Aorta (tissue), 5 donors: ENCODE measurements around the gene SPEM1. TPM values are rescaled to one million over a fixed set of nuclear protein-coding genes. Genes with fewer than 3 reads are reported as not detected.
"Not testable (repeated sequence)": the region's sequence is repeated elsewhere in the genome, so short reads cannot be mapped to it uniquely, and the experiment has no call there.

ENCODE experiments used
- ATAC-seq: fragments of 200-7000 bp; cut with Tn5 transposase; one replicate; pipeline ENCODE4 v1.9.1; 2022; ENCODE audit warnings: moderate library complexity; ENCODE audit not compliant: low FRiP score
- DNase-seq, 2 donors: peaks; one replicate each; pipeline ENCODE4 v3.0.0-alpha.2; 2020
- H3K27ac ChIP-seq, 2 donors: one replicate each; pipeline ENCODE4 v1.5.1; 2013; ENCODE audit warnings: low read length in 2 of 2, mild to moderate bottlenecking in 2 of 2, moderate library complexity in 2 of 2, control low read depth in 1 of 2, inconsistent platforms in 1 of 2, low read depth in 1 of 2
- H3K27me3 ChIP-seq, 2 donors: one replicate each; pipeline ENCODE4 v1.6.1; 2013; ENCODE audit warnings: control low read depth in 1 of 2, low read length in 1 of 2, mild to moderate bottlenecking in 1 of 2, moderate library complexity in 1 of 2; ENCODE audit not compliant: insufficient read depth in 2 of 2, control insufficient read depth in 1 of 2
- H3K36me3 ChIP-seq, 2 donors: one replicate each; pipeline ENCODE4 v1.6.1; 2013; ENCODE audit warnings: control low read depth in 1 of 2, low read length in 1 of 2, mild to moderate bottlenecking in 1 of 2; ENCODE audit not compliant: insufficient read depth in 2 of 2, control insufficient read depth in 1 of 2
- H3K4me1 ChIP-seq, 2 donors: one replicate each; pipeline ENCODE4 v1.6.1; 2013; ENCODE audit warnings: low read length in 2 of 2, control low read depth in 1 of 2, mild to moderate bottlenecking in 1 of 2, moderate library complexity in 1 of 2; ENCODE audit not compliant: insufficient read depth in 2 of 2, control insufficient read depth in 1 of 2
- H3K4me3 ChIP-seq, 2 donors: one replicate each; pipeline ENCODE4 v1.5.1; 2013; ENCODE audit warnings: low read length in 2 of 2, control low read depth in 1 of 2, mild to moderate bottlenecking in 1 of 2
- H3K9me3 ChIP-seq: one replicate; pipeline ENCODE4 v1.6.1; 2013; ENCODE audit warnings: mild to moderate bottlenecking, low read length; ENCODE audit not compliant: control insufficient read depth
- WGBS, 2 donors: extraction: QIAGEN DNeasy Blood & Tissue Kit; methylation state at CpG; one replicate each; pipeline ENCODE4 v1.1.7; 2013; 5-methylcytosine and 5-hydroxymethylcytosine counted together
- intact Hi-C, 2 donors: fragments of 100-400 bp; cut with DNase I; formaldehyde crosslinking; loops; one replicate each; pipeline versions ENCODE4 v1.14.2 to v1.15.0; 2022
- polyA plus RNA-seq, 2 donors: library from polyadenylated mRNA; stranded (reverse); fragments of 200-250 nt; gene quantifications; one replicate each; pipeline ENCODE4 v1.2.3, GENCODE V29; 2013
- total RNA-seq, 2 donors: library from RNA; stranded (reverse); fragmentation: NEBNext Ultra II Directional; extraction: Animal tissue kit (Norgen Biotek cat#: 25700); gene quantifications; one replicate each; pipeline ENCODE4 v1.2.1, GENCODE V29; 2021
- donor health status: healthy with polysubstance abuse.
- donor health status: Bipolar disorder and iron deficiency.
- donor health status: DM: no; HTN: no; CAD: no.
- donor health status: DM: no; HTN: no; CAD: no.
- donor health status: DM: yes; HTN: yes; CAD: no.

SPEM1 gene
- total and polyA plus RNA-seq, 4 donors = not detected

DNA sequence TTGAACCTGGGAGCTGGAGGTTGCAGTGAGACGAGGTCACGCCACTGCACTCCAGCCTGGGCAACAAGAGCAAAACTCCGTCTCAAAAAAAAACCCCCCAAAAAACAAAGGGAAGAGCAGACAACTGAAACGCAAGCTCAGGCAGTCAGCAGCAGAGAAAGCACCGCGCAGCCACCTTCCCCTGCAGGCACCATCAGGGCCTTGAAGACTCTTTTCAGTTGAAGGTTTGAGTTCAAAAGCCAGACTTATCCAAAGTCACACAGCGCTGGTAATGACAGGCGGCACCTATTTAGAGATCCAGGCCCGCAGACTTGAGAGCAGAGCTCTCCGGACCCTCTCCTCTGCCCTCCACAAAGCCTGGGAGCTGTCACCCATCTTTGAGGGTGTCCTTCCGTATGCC, 48.2 kb downstream of the SPEM1 start:
- no peaks in the 10 kb centered on the region for H3K4me1 ChIP-seq
- no peak overlapping the region for H3K4me3 ChIP-seq
- WGBS, 2 donors = 87 to 91% methylated on average over 11 of the region's 11 CpGs
- H3K27ac ChIP-seq = no peak overlapping the region
- intact Hi-C loops = no loop called here
- H3K27me3 ChIP-seq = no peaks in the 10 kb centered on the region
- H3K9me3 ChIP-seq = no peaks in the 10 kb centered on the region
- DNase-seq (no peak), ATAC-seq (no peak)
- H3K36me3 ChIP-seq = peaks cover 0 to 2% of the 10 kb centered on the region in 2 donors

DNA sequence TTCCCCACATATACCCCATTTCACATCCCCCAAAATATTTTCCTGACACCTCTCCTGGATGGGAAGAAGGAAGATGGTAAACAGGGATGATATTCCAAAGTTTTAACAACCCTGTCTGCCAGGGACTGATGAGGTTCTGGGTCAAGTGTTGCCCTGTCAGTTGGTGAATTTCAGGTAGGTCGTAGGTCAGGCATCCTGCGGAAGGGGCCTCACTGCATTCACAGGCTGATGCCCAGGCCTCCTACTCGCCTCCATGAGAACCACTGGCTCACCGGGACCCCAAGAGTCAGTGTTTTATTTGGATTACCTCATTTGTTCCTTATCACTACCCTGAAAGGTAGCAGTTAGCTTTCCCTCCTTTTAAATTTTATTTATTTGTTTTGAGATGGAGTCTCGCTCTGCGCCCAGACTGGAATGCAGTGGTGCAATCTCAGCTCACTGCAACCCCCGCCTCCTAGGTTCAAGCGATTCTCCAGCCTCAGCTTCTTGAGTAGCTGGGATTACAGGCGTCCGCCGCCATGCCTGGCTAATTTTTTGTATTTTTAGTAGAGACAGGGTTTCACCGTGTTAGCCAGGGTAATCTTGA, 48.8 kb downstream of the SPEM1 start:
- WGBS, 2 donors = 61 to 66% methylated on average over 12 of the region's 12 CpGs
- DNase-seq (no peak), ATAC-seq (no peak)
- no peak overlapping the region for H3K4me3 ChIP-seq
- H3K27me3 ChIP-seq = no peaks in the 10 kb centered on the region
- no peak overlapping the region for H3K27ac ChIP-seq
- no peaks in the 10 kb centered on the region for H3K9me3 ChIP-seq
- intact Hi-C loops = no loop called here
- no peaks in the 10 kb centered on the region for H3K4me1 ChIP-seq
- H3K36me3 ChIP-seq = peaks cover 0 to 2% of the 10 kb centered on the region in 2 donors

DNA sequence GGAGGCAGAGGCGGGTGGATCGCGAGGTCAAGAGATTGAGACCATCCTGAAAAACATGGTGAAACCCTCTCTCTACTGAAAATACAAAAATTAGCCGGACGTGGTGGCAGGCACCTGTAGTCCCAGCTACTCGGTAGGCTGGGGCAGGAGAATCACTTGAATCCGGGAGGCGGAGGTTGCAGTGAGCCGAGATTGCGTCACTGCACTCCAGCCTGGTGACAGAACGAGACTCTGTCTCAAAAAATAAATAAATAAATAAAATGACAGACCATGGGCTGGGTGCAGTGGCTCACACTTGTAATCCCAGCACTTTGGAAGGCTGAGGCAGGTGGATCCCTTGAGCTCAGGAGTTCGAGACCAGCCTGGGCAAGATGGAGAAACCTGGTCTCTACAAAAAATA, 49.7 kb downstream of the SPEM1 start:
- WGBS, 2 donors = 95% methylated on average over 12 of the region's 12 CpGs

DNA sequence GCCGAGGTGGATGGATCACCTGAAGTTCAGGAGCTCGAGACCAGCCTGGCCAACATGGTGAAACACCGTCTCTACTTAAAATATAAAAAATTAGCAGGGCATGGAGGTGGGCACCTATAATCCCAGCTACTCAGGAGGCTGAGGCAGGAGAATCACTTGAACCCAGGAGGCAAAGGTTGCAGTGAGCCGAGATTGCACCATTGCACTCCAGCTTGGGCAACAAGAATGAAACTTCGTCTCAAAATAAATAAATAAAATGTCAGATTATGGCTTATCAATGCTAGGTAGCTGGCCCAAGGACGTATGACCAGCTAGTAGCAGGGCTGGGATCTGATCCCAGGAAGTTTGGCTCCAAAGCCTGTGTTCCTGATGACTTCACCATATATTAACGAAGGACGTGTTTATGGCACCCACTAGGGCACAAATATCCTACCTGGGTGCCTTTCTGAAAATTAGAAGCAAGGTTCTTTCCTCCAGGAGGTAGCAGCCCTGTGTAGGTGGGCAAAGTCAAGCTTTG, 50.4 kb downstream of the SPEM1 start:
- not testable (repeated sequence) for DNase-seq, H3K36me3 ChIP-seq, H3K27me3 ChIP-seq, H3K9me3 ChIP-seq, H3K4me1 ChIP-seq, H3K4me3 ChIP-seq, H3K27ac ChIP-seq, ATAC-seq
- 46 to 53% methylated on average over 8 of the region's 8 CpGs for WGBS, 2 donors
- intact Hi-C loops = loop anchor here in 1 of 2 donors (10.0 kb wide), 1 partner anchor 116 kb away; the partner anchor contains the start of genes KCTD11 and TMEM95

More for the DNA sequence above, 49.7 kb downstream of the SPEM1 start:
- H3K4me1 ChIP-seq, ATAC-seq, H3K36me3 ChIP-seq, DNase-seq, H3K27me3 ChIP-seq, H3K4me3 ChIP-seq, H3K27ac ChIP-seq, H3K9me3 ChIP-seq: not testable (repeated sequence)
- intact Hi-C loops = loop anchor here in 1 of 2 donors (10.0 kb wide), 1 partner anchor 115 kb away; the partner anchor contains the start of genes KCTD11 and TMEM95

Other genes starting within 250 kb of the SPEM1 start
Only the 30 nearest of the 39 such genes appear.
- 100 to 1,000 TPM; 405 to 430 TPM for gene GABARAP, start 177.9 kb upstream of the SPEM1 start, total RNA-seq
- 100 to 1,000 TPM; 801 to 895 TPM for gene GABARAP, start 177.9 kb upstream of the SPEM1 start, polyA plus RNA-seq
- gene CTDNEP1, start 168.6 kb upstream of the SPEM1 start, total RNA-seq = 100 to 1,000 TPM in 1 of 2 donors, 10 to 100 TPM in 1; 92.9 to 105 TPM
- 100 to 1,000 TPM; 112 to 113 TPM for gene CTDNEP1, start 168.6 kb upstream of the SPEM1 start, polyA plus RNA-seq
- 10 to 100 TPM; 26.6 to 31.0 TPM for gene ELP5, start 168.1 kb upstream of the SPEM1 start, total RNA-seq
- gene ELP5, start 168.1 kb upstream of the SPEM1 start, polyA plus RNA-seq = 10 to 100 TPM; 26.7 to 51.1 TPM
- 1 to 10 TPM; 3.3 to 9.9 TPM for gene CLDN7, start 157.8 kb upstream of the SPEM1 start, total RNA-seq
- gene CLDN7, start 157.8 kb upstream of the SPEM1 start, polyA plus RNA-seq = 10 to 100 TPM in 1 of 2 donors, 1 to 10 TPM in 1; 1.1 to 37.6 TPM
- gene SLC2A4, start 138.6 kb upstream of the SPEM1 start, total RNA-seq = 1 to 10 TPM; 2.5 to 3.9 TPM
- gene SLC2A4, start 138.6 kb upstream of the SPEM1 start, polyA plus RNA-seq = 1 to 10 TPM in 1 of 2 donors, under 1 TPM in 1; 0.63 to 1.6 TPM
- gene YBX2, start 125.7 kb upstream of the SPEM1 start, total RNA-seq = under 1 TPM; 0.10 to 0.60 TPM
- 1 to 10 TPM in 1 of 2 donors, not detected in 1; 5.6 TPM for gene YBX2, start 125.7 kb upstream of the SPEM1 start, polyA plus RNA-seq
- 100 to 1,000 TPM; 198 to 280 TPM for gene EIF5A, start 112.7 kb upstream of the SPEM1 start, total RNA-seq
- gene EIF5A, start 112.7 kb upstream of the SPEM1 start, polyA plus RNA-seq = 100 to 1,000 TPM; 223 to 232 TPM
- gene GPS2, start 105.0 kb upstream of the SPEM1 start, total RNA-seq = 10 to 100 TPM; 49.5 to 55.6 TPM
- 10 to 100 TPM; 55.0 to 99.1 TPM for gene GPS2, start 105.0 kb upstream of the SPEM1 start, polyA plus RNA-seq
- 10 to 100 TPM; 24.5 to 36.7 TPM for gene NEURL4, start 91.0 kb upstream of the SPEM1 start, total RNA-seq
- gene NEURL4, start 91.0 kb upstream of the SPEM1 start, polyA plus RNA-seq = 10 to 100 TPM in 1 of 2 donors, 1 to 10 TPM in 1; 7.3 to 52.8 TPM
- 10 to 100 TPM; 18.6 to 21.8 TPM for gene ACAP1, start 83.8 kb upstream of the SPEM1 start, total RNA-seq
- 10 to 100 TPM in 1 of 2 donors, 1 to 10 TPM in 1; 6.5 to 10.8 TPM for gene ACAP1, start 83.8 kb upstream of the SPEM1 start, polyA plus RNA-seq
- 10 to 100 TPM; 12.4 to 15.8 TPM for gene KCTD11, start 68.2 kb upstream of the SPEM1 start, total RNA-seq
- 10 to 100 TPM; 11.0 to 11.4 TPM for gene KCTD11, start 68.2 kb upstream of the SPEM1 start, polyA plus RNA-seq
- gene TMEM95, start 65.2 kb upstream of the SPEM1 start, total RNA-seq = not detected
- not detected for gene TMEM95, start 65.2 kb upstream of the SPEM1 start, polyA plus RNA-seq
- 1 to 10 TPM; 2.4 to 6.6 TPM for gene TNK1, start 39.2 kb upstream of the SPEM1 start, total RNA-seq
- 1 to 10 TPM; 1.9 to 3.1 TPM for gene TNK1, start 39.2 kb upstream of the SPEM1 start, polyA plus RNA-seq
- gene PLSCR3, start 25.8 kb upstream of the SPEM1 start, total RNA-seq = 10 to 100 TPM; 41.2 to 43.1 TPM
- 10 to 100 TPM; 20.5 to 70.8 TPM for gene PLSCR3, start 25.8 kb upstream of the SPEM1 start, polyA plus RNA-seq
- 10 to 100 TPM; 35.0 to 40.1 TPM for gene TMEM256, start 16.2 kb upstream of the SPEM1 start, total RNA-seq
- 100 to 1,000 TPM; 134 to 224 TPM for gene TMEM256, start 16.2 kb upstream of the SPEM1 start, polyA plus RNA-seq
- gene NLGN2, start 12.5 kb upstream of the SPEM1 start, total RNA-seq = 10 to 100 TPM; 32.9 to 49.9 TPM
- gene NLGN2, start 12.5 kb upstream of the SPEM1 start, polyA plus RNA-seq = 10 to 100 TPM in 1 of 2 donors, 1 to 10 TPM in 1; 2.4 to 28.8 TPM
- not detected for gene SPEM2, start 5.3 kb downstream of the SPEM1 start, total RNA-seq
- gene SPEM2, start 5.3 kb downstream of the SPEM1 start, polyA plus RNA-seq = not detected
- not detected for gene SPEM3, start 8.5 kb downstream of the SPEM1 start, total RNA-seq
- not detected for gene SPEM3, start 8.5 kb downstream of the SPEM1 start, polyA plus RNA-seq
- gene TMEM102, start 15.1 kb downstream of the SPEM1 start, total RNA-seq = 1 to 10 TPM; 3.6 to 5.1 TPM
- gene TMEM102, start 15.1 kb downstream of the SPEM1 start, polyA plus RNA-seq = 1 to 10 TPM; 1.8 to 2.7 TPM
- 1 to 10 TPM; 1.2 to 8.0 TPM for gene FGF11, start 19.2 kb downstream of the SPEM1 start, total RNA-seq
- under 1 TPM in 1 of 2 donors, not detected in 1; 0.54 TPM for gene FGF11, start 19.2 kb downstream of the SPEM1 start, polyA plus RNA-seq
- gene CHRNB1, start 24.7 kb downstream of the SPEM1 start, total RNA-seq = 1 to 10 TPM; 6.2 to 8.8 TPM
- gene CHRNB1, start 24.7 kb downstream of the SPEM1 start, polyA plus RNA-seq = 10 to 100 TPM; 11.6 to 18.3 TPM
- 10 to 100 TPM; 67.2 to 81.9 TPM for gene ZBTB4, start 59.3 kb downstream of the SPEM1 start, total RNA-seq
- gene ZBTB4, start 59.3 kb downstream of the SPEM1 start, polyA plus RNA-seq = 10 to 100 TPM; 20.0 to 35.9 TPM
- not detected for gene SLC35G6, start 61.1 kb downstream of the SPEM1 start, total RNA-seq
- not detected for gene SLC35G6, start 61.1 kb downstream of the SPEM1 start, polyA plus RNA-seq
- gene POLR2A, start 64.0 kb downstream of the SPEM1 start, total RNA-seq = 100 to 1,000 TPM in 1 of 2 donors, 10 to 100 TPM in 1; 93.8 to 116 TPM
- gene POLR2A, start 64.0 kb downstream of the SPEM1 start, polyA plus RNA-seq = 10 to 100 TPM; 13.4 to 27.9 TPM
- gene TNFSF12, start 128.7 kb downstream of the SPEM1 start, total RNA-seq = 10 to 100 TPM; 61.4 to 84.5 TPM
- gene TNFSF12, start 128.7 kb downstream of the SPEM1 start, polyA plus RNA-seq = 100 to 1,000 TPM; 135 to 148 TPM
- 10 to 100 TPM; 17.7 to 28.6 TPM for gene TNFSF13, start 138.4 kb downstream of the SPEM1 start, total RNA-seq
- gene TNFSF13, start 138.4 kb downstream of the SPEM1 start, polyA plus RNA-seq = 10 to 100 TPM; 25.7 to 26.4 TPM
- gene SENP3, start 141.6 kb downstream of the SPEM1 start, total RNA-seq = 10 to 100 TPM; 36.2 to 38.3 TPM
- gene SENP3, start 141.6 kb downstream of the SPEM1 start, polyA plus RNA-seq = 10 to 100 TPM; 48.4 to 75.1 TPM
- gene CD68, start 159.3 kb downstream of the SPEM1 start, total RNA-seq = 100 to 1,000 TPM; 111 to 112 TPM
- gene CD68, start 159.3 kb downstream of the SPEM1 start, polyA plus RNA-seq = 100 to 1,000 TPM in 1 of 2 donors, 10 to 100 TPM in 1; 55.3 to 111 TPM
- gene MPDU1, start 163.5 kb downstream of the SPEM1 start, total RNA-seq = 10 to 100 TPM; 21.4 to 24.7 TPM
- gene MPDU1, start 163.5 kb downstream of the SPEM1 start, polyA plus RNA-seq = 10 to 100 TPM; 12.0 to 20.8 TPM
- gene SOX15, start 169.8 kb downstream of the SPEM1 start, total RNA-seq = 1 to 10 TPM; 1.1 to 2.4 TPM
- gene SOX15, start 169.8 kb downstream of the SPEM1 start, polyA plus RNA-seq = 1 to 10 TPM in 1 of 2 donors, under 1 TPM in 1; 0.50 to 2.8 TPM